DOHH2 (cell line): ENCODE results near the gene CCNG2.

Experiments
- CTCF ChIP-seq: fragments of 200-600 bp; sonication (generic); IDR thresholded peaks from one replicate; pipeline ENCODE4 v1.5.1; 2014; ENCODE audit warnings: antibody characterized with exemption, mild to moderate bottlenecking, low read depth, low read length; ENCODE audit not compliant: poor library complexity, severe bottlenecking
- EZH2phosphoT487 ChIP-seq: fragments of 200-600 bp; sonication (generic); IDR thresholded peaks from 2 replicates; pipeline ENCODE4 v1.6.1; 2017; ENCODE audit warnings: borderline replicate concordance, mild to moderate bottlenecking, antibody characterized with exemption, low read length, moderate library complexity, mixed read lengths

DNA sequence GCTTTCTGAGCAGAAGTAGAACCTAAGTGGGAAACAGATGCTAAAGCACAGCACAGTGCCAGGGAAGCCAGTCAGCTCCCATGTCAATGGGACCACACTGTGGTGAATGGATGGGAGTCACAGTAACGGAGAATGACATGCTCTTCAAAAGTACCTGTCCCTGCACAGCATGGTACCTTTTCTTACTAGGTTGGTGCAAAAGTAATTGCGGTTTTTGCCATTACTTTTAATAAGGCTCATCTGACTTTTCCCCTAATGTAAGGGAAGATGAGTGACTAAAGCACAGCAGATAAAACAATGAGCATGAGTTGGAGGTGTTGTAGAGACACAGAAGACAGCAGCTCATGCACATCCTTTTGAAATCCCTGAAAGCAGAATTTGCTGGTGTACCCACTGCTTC, 62.3 kb downstream of the CCNG2 start:
- TF ChIP-seq CTCF: no peak
- no peak for TF ChIP-seq EZH2phosphoT487
